ENCODE results near the gene MTCL1.
"Not testable (repeated sequence)": the region's sequence is repeated elsewhere in the genome, so short reads cannot be mapped to it uniquely, and the experiment has no call there.

MTCL1 gene

DNA sequence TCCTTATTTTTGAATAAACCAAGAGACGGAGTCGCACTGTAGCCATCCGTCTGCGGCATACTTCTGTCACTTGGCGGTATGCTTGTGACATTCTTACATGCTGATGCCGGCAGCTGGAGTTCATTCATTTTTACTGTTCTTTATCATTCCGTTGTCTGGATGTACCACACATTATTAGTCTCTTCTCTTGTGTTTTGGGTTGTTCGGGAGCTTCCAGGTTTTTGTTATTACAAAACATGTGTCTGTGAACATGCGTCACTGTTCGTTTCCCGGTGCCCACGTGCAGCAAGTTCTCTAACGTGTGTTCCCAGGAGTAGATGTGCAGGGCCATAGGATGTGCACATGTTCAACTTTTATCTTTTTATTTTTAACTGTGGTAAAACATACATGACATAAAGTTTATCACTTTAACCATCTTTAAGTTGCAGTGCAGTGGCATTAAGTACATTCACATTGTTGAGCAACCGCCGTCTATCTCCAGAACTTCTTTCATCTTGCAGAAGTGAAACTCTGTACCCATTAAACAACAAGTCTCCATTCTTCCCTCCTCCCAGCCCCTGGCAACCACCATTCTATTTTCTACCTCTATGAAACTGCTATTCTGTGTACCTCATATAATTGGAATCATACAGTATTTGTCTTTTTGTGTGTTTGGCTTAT, 40.1 kb downstream of the MTCL1 start:
- DNase-seq: no peak

GRCh38 chr18:8747440-8747937, 42.1 kb downstream of the MTCL1 start:
- DNase-seq: no peak

DNA sequence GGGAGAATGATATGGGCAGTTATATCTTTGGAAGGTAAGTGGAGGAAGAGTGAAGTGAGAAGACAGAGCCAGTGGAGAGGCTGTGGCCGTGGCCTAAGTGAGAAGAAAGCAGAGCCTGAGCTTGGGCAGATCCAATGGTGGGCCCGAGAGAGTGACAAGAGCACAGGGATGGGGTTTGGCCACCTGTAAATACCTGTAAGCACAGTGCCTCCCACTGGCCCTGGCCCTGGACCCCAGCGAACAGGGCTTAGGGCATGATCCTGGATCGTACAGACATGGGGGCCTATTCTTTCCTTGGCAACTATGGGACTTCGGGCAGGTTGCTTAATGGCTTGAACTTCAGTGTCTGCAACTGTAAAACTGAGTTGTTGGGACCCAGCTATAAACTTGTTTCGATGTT, 44.1 kb downstream of the MTCL1 start:
- DNase-seq: no peak

GRCh38 chr18:8750954-8751415, 45.6 kb downstream of the MTCL1 start:
- no peak for DNase-seq

DNA sequence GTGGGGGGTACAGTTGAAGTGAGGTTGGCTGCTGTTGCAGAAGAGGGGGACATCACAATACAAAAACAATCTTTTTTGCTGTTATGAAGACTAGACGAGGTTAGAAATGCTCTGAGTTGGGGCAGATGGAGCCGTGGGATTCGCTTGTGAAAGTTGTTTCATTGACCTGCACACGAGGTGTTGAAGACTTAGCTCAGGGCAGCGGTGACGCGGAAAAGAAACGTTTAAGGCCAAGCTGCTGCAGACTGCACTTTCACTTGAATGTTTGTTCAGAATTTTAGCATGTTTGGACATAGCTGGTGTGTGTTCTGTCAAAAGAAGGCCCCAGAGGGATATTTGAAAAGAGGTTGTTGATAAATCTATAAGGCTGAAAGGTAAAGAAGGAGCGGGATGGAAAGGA, 46.3 kb downstream of the MTCL1 start:
- DNase-seq: no peak

DNA sequence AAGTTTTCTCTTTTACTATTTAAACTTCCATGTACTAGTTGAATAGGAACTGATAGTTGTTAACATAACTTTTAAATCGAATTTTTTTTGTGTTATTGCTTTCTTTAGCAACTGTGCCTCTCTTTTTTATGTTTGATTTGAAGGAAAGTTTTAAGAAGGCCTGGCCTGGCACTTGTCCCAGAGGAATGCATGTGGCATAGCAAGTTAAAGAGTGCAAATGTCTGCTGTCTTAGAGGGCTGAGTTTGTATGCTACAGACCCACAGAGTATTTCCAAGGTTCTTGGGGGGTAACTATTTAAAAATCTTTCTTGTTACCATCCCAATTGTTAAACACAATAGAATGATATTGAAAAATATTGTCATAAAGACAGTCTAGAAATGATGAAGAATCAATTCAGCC, 47.0 kb downstream of the MTCL1 start:
- DNase-seq: no peak

- no peak for DNase-seq
These were observed 49.9 kb downstream of the MTCL1 start for GRCh38 chr18:8754995-8755960.

GRCh38 chr18:8756571-8756970, 51.2 kb downstream of the MTCL1 start:
- no peak for DNase-seq

GRCh38 chr18:8757396-8757997, 52.1 kb downstream of the MTCL1 start:
- DNase-seq: no peak

DNA sequence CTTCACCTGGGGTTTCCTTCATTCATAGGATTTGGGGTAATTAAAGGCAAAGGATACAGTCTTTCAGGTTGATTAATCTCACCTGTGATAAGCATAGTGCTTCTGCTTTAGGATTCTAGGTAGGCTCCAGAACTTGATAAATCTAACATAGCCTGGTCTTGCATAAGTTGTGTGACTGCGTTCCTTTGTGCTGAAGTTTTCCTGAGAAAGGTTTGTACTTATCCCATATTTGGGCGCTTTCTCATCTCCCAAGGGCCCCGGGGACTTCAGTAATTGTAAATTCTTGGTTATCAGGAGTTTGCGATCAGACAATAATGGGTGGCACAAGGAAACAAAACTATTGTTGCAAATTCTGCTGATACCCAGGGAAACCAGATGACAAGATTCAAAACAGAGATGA, 53.1 kb downstream of the MTCL1 start:
- no peak for DNase-seq

DNA sequence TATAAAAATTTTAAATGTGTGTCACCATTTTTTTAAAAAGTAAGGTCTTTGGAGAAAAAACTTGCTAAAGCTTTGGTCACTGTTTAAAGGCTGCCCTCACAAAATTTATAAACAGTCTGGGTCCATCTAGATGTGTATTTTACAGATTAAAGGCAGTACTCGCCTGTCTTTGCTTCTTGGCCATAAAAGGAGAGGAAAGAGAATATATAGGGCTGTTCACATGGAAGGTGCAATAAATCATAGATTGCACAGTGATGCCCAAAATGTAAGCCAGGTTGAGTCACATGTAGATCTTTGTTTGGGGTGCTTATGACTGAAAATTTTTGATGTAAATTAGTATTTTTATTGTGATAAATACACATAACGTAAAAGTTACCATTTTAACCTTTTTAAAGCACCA, 55.6 kb downstream of the MTCL1 start:
- no peak for DNase-seq

DNA sequence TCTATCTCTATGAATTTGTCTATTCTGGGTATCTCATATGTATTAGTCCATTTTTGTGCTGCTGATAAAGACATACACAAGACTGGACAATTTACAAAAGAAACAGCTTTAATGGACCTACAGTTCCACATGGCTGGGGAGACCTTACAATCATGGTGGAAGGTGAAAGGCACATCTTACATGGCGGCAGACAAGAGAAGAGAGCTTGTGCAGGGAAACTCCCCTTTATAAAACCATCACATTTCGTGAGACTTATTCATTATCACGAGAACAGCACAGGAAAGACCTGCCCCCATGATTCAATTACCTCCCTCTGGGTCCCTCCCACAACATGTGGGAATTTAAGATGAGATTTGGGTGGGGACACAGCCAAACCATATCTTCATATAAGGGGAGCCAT, 56.2 kb downstream of the MTCL1 start:
- not testable (repeated sequence) for DNase-seq

- no peak for DNase-seq
These were observed 57.6 kb downstream of the MTCL1 start for GRCh38 chr18:8762968-8763367.

GRCh38 chr18:8763611-8764010, 58.3 kb downstream of the MTCL1 start:
- no peak for DNase-seq

GRCh38 chr18:8765783-8766463, 60.6 kb downstream of the MTCL1 start:
- no peak for DNase-seq

DNA sequence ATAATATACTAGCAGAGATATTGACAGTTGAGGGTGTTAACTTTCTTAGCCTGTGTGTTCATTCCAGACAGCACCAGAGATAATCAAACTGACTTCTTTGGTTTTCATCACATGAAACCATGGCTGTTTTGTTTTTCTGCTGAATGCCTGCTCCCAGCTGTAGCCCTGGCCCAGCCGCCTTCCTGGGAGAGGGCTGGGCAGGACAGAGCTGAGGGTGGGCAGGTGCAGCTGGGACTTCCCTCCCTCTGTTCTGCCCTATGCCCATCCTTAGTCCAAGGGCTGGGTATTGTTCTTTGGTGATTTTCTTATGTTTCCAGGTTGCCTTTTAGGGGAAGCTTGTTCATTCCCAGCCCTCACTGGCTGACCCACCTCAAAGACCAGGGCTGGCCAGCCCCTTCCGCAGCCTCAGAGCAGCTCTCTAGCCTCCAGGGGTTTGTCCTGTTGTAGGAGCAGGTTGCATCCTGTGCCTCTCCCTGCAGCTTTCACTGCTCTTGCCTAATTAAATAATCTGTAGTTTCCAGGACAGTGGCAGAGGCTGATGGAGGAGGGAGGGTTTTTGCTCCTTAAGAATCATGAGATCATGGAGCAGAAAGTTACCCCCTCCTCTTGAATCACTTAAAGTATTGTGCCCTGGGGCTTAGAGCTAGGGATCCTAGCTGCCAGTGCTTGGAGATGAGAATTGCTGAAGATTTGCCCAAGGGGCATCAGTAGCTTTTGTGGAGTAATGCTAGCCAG, 61.4 kb downstream of the MTCL1 start:
- no peak for DNase-seq

DNA sequence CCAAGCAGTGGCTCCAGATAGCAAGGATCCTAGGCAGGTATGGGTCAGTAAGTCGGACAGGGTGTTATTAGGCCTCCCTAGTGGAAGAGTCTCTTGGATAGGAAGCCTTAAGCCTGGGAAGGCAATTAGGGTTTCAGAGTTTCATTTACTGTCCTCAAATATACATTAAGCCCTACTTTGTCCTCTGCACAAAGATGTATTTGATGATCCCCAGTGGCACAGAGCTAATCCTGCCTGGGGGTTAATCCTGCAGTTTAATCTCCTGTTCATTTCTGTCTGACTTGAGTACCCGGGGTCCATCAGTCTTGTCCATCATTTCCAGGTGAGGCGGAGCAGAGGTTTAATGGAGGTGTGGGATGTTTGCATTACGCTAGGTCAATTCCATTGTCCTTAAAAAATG, 62.0 kb downstream of the MTCL1 start:
- DNase-seq: no peak

GRCh38 chr18:8769509-8770095, 64.2 kb downstream of the MTCL1 start:
- no peak for DNase-seq

DNA sequence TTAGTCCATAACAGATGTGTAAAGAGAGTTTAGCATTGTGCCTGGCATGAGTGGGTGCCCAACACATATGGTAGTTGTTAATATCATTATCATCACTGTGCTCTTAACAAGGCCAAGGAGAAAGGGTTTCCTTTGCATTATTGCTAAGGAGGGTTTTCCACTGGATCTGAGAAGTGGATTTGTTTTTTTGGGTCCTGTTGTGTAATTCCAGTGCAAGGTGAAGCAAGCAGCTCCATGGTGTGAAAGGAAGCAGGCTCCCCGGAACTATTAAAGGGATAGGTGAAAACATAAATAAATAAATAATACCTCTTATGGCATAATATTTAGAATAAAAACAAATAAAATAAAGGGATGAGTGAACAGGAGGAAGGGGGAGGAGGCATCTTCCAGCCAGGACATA, 65.3 kb downstream of the MTCL1 start:
- no peak for DNase-seq

DNA sequence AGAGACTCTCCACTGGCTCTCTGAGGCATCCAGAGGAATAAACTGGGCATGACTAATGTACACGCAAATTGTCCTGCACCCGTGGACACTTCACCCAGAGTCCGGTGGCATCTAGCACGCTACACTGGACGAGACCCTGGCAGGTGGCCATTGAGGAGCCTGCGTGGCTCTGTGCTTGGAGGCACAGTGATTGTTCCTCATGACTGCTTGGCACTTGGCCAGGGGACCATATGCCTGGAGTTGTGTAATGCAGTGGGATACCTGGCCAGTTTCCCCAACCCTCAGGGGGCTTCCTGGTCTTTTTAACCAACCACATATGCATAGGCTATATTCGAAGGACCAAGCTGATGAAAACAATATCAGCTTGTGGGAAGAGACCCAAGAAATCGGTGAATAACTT, 66.6 kb downstream of the MTCL1 start:
- DNase-seq: peak; percentile 2

DNA sequence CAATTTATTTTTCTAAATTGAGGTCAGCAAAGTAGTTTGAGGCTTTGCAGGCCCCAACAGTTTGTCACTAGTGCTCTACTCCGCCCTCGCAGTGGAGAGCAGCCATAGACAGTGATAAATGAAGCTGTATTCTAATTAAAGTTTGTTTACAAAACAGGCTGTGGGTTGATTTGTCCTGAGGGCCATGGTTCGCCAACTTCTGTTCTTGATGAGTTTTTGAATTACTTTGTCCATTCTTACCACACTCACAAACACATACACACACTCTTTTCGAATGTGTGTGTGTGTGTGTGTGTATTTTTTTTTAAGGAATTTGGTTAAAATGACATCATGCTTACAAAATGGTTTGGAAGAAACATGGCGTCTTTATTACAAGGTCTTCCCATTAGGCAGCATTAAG, 68.6 kb downstream of the MTCL1 start:
- DNase-seq: no peak

Data from NCI-H1092 (cell line).